Activated T-cell treated with anti-CD3 and anti-CD28 coated beads, Interleukin-2, amount 50 U/mL, for 4 hours (primary cell): ENCODE results near the gene LRRC45. TPM values are rescaled to one million over a fixed set of nuclear protein-coding genes. Genes with fewer than 3 reads are reported as not detected.

Experiments used
- ATAC-seq, 2 donors: fragments of 200-7000 bp; cut with Tn5 transposase; one replicate each; pipeline ENCODE4 v1.10.0; 2021
- DNase-seq: peaks from one replicate; pipeline ENCODE4 v3.0.0-alpha.2; 2020
- H3K27me3 Mint-ChIP-seq: one replicate; pipeline ENCODE4 v1.8.0; 2021; ENCODE audit warnings: low read depth, mixed read lengths
- H3K36me3 Mint-ChIP-seq: one replicate; pipeline ENCODE4 v1.8.0; 2022; ENCODE audit warnings: mixed read lengths; ENCODE audit not compliant: insufficient read depth
- H3K4me1 Mint-ChIP-seq: one replicate; pipeline ENCODE4 v1.8.0; 2021; ENCODE audit warnings: low read depth, mixed read lengths
- H3K4me3 Mint-ChIP-seq: one replicate; pipeline ENCODE4 v1.8.0; 2021; ENCODE audit warnings: mild to moderate bottlenecking, moderate library complexity, mixed read lengths
- H3K9me3 Mint-ChIP-seq: one replicate; pipeline ENCODE4 v1.8.0; 2021; ENCODE audit warnings: mixed read lengths
- total RNA-seq, 3 donors: library from RNA; stranded (reverse); gene quantifications; one replicate each; pipeline ENCODE4 v1.2.1, GENCODE V29; 2021

The LRRC45 gene
- total RNA-seq, 3 donors from 2014 or later, result 19.5 to 31.4 (median 30.8) TPM

DNA sequence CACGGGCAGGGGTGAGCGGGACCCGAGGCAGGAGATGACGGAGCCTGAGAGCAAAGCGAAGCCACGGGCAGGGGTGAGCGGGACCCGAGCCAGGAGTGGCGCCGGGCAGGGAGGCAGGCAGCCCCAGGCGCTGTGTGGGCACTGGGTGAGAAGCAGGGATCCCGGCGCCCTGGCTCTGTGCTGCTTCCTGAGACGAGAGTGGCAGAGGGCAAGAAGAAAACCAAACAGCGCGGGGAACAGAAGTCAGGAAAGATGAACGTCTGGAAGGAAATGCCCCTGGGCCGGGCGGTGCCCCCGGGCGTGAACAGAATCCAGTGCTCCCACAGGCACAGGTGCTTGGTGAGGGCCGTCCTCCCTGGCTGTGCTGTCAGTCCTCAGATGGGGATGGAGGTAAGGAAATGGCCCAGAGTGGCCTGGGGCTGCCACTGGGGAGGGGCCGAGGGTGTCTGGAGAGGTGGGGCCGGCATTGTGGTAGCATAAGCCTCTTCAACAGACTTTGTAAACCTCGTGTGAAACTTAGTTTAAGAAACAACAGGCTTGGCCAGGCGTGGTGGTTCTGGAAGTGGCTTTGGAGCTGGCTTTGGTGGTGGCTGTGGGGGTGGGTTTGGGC lies 35.8 kb upstream of the LRRC45 start:
- Mint-ChIP-seq H3K36me3 (peaks cover 15% of the 10 kb centered on the region), H3K4me1 (peaks cover 8% of the 10 kb centered on the region), H3K27me3 (no peaks in the 10 kb centered on the region), H3K4me3 (no peak overlapping the region), H3K9me3 (no peaks in the 10 kb centered on the region)
- DNase-seq (no peak), ATAC-seq (no peak)

- no peak for DNase-seq
- Mint-ChIP-seq H3K4me3 (no peak overlapping the region), H3K9me3 (no peaks in the 10 kb centered on the region), H3K36me3 (peaks cover 7% of the 10 kb centered on the region), H3K27me3 (no peaks in the 10 kb centered on the region), H3K4me1 (peaks cover 2% of the 10 kb centered on the region)
- no peak for ATAC-seq
Observed at GRCh38 chr17:81990836-81991683, 32.0 kb upstream of the LRRC45 start.

- ATAC-seq, result no peak
- H3K9me3 Mint-ChIP-seq, result no peaks in the 10 kb centered on the region
- H3K4me1 Mint-ChIP-seq, result peaks cover 2% of the 10 kb centered on the region
- H3K36me3 Mint-ChIP-seq, result peaks cover 4% of the 10 kb centered on the region
- no peak for DNase-seq
- H3K27me3 Mint-ChIP-seq, result no peaks in the 10 kb centered on the region
- H3K4me3 Mint-ChIP-seq, result no peak overlapping the region
Observed at GRCh38 chr17:81991684-81992305, 31.3 kb upstream of the LRRC45 start.

DNA sequence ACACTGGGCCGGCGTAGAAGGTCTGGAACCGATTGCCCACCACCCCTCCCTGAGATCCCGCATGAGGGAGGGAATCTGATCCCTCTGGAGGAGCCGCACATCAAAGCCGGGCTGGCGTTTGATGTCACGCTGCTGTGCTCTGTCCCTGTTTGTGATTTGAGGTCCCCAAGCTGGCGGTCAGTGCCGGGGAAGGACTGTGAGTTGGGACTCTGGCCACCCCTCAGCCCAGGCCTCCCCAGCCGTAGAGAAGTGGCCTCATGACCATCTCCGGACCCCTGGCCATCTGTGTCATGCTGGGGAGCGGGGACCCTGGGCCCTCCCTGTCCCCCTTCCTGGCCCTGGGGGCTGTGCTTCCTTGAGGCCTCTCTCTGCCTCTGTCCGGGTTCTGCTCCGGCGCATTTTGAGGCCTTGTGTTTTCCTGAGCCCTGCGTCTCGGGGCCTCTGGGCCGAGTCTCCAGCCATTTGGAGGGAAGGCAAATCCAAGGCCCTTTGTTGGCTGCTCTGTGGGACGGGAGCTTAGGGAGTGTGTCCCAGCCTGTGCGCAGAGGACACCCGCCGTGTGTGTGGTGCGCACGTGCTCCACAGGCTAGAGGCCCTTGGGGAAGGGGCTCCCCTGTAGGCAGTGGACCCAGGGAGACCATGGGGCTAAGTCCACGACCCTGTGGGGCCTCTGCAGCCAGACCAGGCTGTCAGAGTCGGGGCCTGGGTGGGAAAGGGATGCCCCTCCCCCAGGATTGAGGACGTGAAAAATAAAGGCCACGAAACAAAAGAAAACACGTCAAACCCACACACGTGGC lies 30.6 kb upstream of the LRRC45 start:
- no peaks in the 10 kb centered on the region for H3K27me3 Mint-ChIP-seq

GRCh38 chr17:81993729-81994592 lies 29.1 kb upstream of the LRRC45 start:
- H3K27me3 Mint-ChIP-seq, result no peaks in the 10 kb centered on the region
- H3K4me1 Mint-ChIP-seq, result peaks cover 2% of the 10 kb centered on the region

More for the DNA sequence above, 30.6 kb upstream of the LRRC45 start:
- H3K9me3 Mint-ChIP-seq, result no peaks in the 10 kb centered on the region
- H3K4me3 Mint-ChIP-seq, result no peak overlapping the region
- H3K4me1 Mint-ChIP-seq, result peaks cover 2% of the 10 kb centered on the region
- H3K36me3 Mint-ChIP-seq, result peaks cover 4% of the 10 kb centered on the region
- no peak for ATAC-seq
- DNase-seq, result no peak

GRCh38 chr17:81994593-81995462 lies 28.3 kb upstream of the LRRC45 start:
- no peaks in the 10 kb centered on the region for H3K4me1 Mint-ChIP-seq
- no peak for DNase-seq
- H3K9me3 Mint-ChIP-seq, result no peaks in the 10 kb centered on the region
- H3K27me3 Mint-ChIP-seq, result no peaks in the 10 kb centered on the region
- peaks cover 4% of the 10 kb centered on the region for H3K36me3 Mint-ChIP-seq
- H3K4me3 Mint-ChIP-seq, result no peak overlapping the region
- no peak for ATAC-seq

More at GRCh38 chr17:81993729-81994592, 29.1 kb upstream of the LRRC45 start:
- DNase-seq, result no peak
- no peak for ATAC-seq
- H3K36me3 Mint-ChIP-seq, result peaks cover 4% of the 10 kb centered on the region
- no peaks in the 10 kb centered on the region for H3K9me3 Mint-ChIP-seq
- H3K4me3 Mint-ChIP-seq, result no peak overlapping the region

DNA sequence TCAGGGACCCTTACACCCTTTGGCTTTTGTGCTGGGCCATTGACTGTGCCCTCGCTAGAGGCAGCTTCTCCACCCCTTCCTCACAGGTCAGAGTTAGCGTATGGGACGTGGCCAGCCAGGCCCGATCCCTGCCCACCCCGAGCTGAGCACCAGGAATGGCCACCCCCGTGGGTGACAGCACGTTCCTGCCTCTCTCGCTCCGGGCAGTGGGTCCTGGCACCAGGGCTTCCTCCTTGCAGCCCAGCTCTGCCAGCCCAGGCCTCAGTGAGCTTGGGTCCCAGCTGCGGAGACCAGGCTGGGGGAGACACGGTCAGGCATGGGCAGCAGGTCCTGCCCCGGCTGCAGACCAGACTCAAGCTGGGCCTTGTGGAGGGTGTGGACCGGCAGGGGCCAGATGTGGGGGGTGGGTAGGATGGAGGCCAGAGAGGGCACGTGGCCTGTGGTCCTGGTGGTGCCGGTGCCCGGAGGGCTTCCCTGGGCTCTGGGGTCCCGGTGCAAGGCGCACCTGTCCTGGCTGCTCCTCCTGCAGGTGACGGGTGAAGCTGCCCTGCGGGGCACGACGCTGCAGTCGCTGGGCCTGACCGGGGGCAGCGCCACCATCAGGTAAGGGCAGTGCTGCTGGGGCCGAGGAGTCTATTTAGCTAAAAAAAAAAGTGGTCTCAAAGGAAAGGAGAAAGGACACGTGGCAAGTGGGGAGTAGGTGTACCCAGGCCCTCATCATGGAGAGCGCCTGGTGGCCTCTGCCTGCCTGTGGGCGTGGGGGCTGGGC lies 27.5 kb upstream of the LRRC45 start:
- H3K4me3 Mint-ChIP-seq, result no peak overlapping the region
- no peaks in the 10 kb centered on the region for H3K27me3 Mint-ChIP-seq
- H3K4me1 Mint-ChIP-seq, result no peaks in the 10 kb centered on the region
- no peaks in the 10 kb centered on the region for H3K9me3 Mint-ChIP-seq
- DNase-seq (no peak), ATAC-seq (no peak)
- peaks cover 2% of the 10 kb centered on the region for H3K36me3 Mint-ChIP-seq

GRCh38 chr17:81996232-81996756 lies 26.8 kb upstream of the LRRC45 start:
- no peaks in the 10 kb centered on the region for H3K27me3 Mint-ChIP-seq
- ATAC-seq (no peak), DNase-seq (no peak)
- no peaks in the 10 kb centered on the region for H3K4me1 Mint-ChIP-seq
- H3K9me3 Mint-ChIP-seq, result no peaks in the 10 kb centered on the region
- H3K36me3 Mint-ChIP-seq, result no peaks in the 10 kb centered on the region
- no peak overlapping the region for H3K4me3 Mint-ChIP-seq

GRCh38 chr17:81996757-81997441 lies 26.2 kb upstream of the LRRC45 start:
- Mint-ChIP-seq H3K9me3 (no peaks in the 10 kb centered on the region), H3K4me3 (no peak overlapping the region), H3K27me3 (no peaks in the 10 kb centered on the region), H3K4me1 (no peaks in the 10 kb centered on the region), H3K36me3 (no peaks in the 10 kb centered on the region)
- ATAC-seq, result no peak
- no peak for DNase-seq

- no peaks in the 10 kb centered on the region for H3K9me3 Mint-ChIP-seq
- DNase-seq (no peak), ATAC-seq (no peak)
- H3K27me3 Mint-ChIP-seq, result no peaks in the 10 kb centered on the region
- H3K4me3 Mint-ChIP-seq, result no peak overlapping the region
- no peaks in the 10 kb centered on the region for H3K4me1 Mint-ChIP-seq
- no peaks in the 10 kb centered on the region for H3K36me3 Mint-ChIP-seq
Observed at GRCh38 chr17:81998212-81998611, 24.9 kb upstream of the LRRC45 start.

- Mint-ChIP-seq H3K36me3 (no peaks in the 10 kb centered on the region), H3K27me3 (no peaks in the 10 kb centered on the region), H3K4me3 (no peak overlapping the region), H3K4me1 (no peaks in the 10 kb centered on the region), H3K9me3 (no peaks in the 10 kb centered on the region)
- ATAC-seq, result no peak
- no peak for DNase-seq
Observed at GRCh38 chr17:81998691-81999438, 24.2 kb upstream of the LRRC45 start.
